HL-60 (cell line): Measurements from ENCODE around the gene JAKMIP1.

Experiments
- DNase-seq, 2 experiments: peaks; one replicate each; pipeline ENCODE4 v3.0.0-alpha.2; 2010 to 2020; ENCODE audit warnings: low read depth in 1 of 2, low spot score in 1 of 2
- H3K27ac ChIP-seq: fragments of 250-450 bp; sonication (Bioruptor Pico); replicated peaks from 2 replicates; pipeline ENCODE4 v1.5.1; 2020; ENCODE audit warnings: mild to moderate bottlenecking, moderate library complexity
- H3K27me3 ChIP-seq: fragments of 250-450 bp; sonication (Bioruptor Pico); 2 replicates; pipeline ENCODE4 v1.5.1; 2021; ENCODE audit warnings: mild to moderate bottlenecking, moderate library complexity; ENCODE audit not compliant: insufficient read depth, poor library complexity, severe bottlenecking
- H3K4me3 ChIP-seq: replicated peaks from 2 replicates; pipeline ENCODE4 v1.5.1; 2011; ENCODE audit warnings: mild to moderate bottlenecking, control low read depth, low read length; ENCODE audit not compliant: insufficient read depth
- GABPA ChIP-seq: IDR thresholded peaks from 2 replicates; pipeline ENCODE4 v1.6.1; 2012; ENCODE audit warnings: low read depth
- POLR2AphosphoS5 ChIP-seq: IDR thresholded peaks from 2 replicates; pipeline ENCODE4 v1.6.1; 2012; ENCODE audit warnings: low read depth
- SPI1 ChIP-seq: IDR thresholded peaks from 2 replicates; pipeline ENCODE4 v1.6.1; 2012; ENCODE audit warnings: low read depth, mild to moderate bottlenecking, borderline replicate concordance
- TF ChIP-seq, protein P1 (sequence below): IDR thresholded peaks from 2 replicates; pipeline ENCODE4 v1.6.1; 2012; ENCODE audit warnings: low read depth; ENCODE audit not compliant: insufficient replicate concordance
- TF ChIP-seq, protein P2 (sequence below): IDR thresholded peaks from one replicate; pipeline ENCODE4 v1.5.1; 2011; ENCODE audit warnings: low read length, control low read depth, inconsistent platforms; ENCODE audit not compliant: insufficient read depth

JAKMIP1 gene

DNA sequence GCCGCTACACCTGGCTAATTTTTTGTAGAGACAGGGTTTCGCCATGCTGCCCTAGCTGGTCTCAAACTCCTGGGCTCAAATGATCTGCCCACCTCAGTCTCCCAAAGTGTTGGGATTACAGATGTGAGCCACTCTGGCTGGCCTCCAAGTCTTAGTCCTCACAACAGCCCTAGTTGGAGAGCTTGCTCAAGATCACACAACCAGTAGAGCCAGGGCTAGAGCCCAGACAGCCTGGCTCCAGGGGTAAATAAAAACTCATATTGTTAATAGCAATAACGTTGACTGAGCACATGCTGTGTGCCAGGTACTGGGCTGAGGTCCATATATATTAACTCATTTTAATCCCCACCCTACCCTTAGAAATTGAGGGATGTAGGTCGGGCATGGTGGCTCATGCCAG is 7.3 kb upstream of the JAKMIP1 start:
- DNase-seq: no peak
- no peaks in the 10 kb centered on the region for H3K27me3 ChIP-seq
- no peak overlapping the region for H3K4me3 ChIP-seq
- H3K27ac ChIP-seq: no peak overlapping the region
- TF ChIP-seq POLR2AphosphoS5 (no peak), SPI1 (no peak), GABPA (no peak)
- TF ChIP-seq, protein P1, sequence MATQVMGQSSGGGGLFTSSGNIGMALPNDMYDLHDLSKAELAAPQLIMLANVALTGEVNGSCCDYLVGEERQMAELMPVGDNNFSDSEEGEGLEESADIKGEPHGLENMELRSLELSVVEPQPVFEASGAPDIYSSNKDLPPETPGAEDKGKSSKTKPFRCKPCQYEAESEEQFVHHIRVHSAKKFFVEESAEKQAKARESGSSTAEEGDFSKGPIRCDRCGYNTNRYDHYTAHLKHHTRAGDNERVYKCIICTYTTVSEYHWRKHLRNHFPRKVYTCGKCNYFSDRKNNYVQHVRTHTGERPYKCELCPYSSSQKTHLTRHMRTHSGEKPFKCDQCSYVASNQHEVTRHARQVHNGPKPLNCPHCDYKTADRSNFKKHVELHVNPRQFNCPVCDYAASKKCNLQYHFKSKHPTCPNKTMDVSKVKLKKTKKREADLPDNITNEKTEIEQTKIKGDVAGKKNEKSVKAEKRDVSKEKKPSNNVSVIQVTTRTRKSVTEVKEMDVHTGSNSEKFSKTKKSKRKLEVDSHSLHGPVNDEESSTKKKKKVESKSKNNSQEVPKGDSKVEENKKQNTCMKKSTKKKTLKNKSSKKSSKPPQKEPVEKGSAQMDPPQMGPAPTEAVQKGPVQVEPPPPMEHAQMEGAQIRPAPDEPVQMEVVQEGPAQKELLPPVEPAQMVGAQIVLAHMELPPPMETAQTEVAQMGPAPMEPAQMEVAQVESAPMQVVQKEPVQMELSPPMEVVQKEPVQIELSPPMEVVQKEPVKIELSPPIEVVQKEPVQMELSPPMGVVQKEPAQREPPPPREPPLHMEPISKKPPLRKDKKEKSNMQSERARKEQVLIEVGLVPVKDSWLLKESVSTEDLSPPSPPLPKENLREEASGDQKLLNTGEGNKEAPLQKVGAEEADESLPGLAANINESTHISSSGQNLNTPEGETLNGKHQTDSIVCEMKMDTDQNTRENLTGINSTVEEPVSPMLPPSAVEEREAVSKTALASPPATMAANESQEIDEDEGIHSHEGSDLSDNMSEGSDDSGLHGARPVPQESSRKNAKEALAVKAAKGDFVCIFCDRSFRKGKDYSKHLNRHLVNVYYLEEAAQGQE: no peak
- TF ChIP-seq, protein P2, sequence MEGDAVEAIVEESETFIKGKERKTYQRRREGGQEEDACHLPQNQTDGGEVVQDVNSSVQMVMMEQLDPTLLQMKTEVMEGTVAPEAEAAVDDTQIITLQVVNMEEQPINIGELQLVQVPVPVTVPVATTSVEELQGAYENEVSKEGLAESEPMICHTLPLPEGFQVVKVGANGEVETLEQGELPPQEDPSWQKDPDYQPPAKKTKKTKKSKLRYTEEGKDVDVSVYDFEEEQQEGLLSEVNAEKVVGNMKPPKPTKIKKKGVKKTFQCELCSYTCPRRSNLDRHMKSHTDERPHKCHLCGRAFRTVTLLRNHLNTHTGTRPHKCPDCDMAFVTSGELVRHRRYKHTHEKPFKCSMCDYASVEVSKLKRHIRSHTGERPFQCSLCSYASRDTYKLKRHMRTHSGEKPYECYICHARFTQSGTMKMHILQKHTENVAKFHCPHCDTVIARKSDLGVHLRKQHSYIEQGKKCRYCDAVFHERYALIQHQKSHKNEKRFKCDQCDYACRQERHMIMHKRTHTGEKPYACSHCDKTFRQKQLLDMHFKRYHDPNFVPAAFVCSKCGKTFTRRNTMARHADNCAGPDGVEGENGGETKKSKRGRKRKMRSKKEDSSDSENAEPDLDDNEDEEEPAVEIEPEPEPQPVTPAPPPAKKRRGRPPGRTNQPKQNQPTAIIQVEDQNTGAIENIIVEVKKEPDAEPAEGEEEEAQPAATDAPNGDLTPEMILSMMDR: no peak

DNA sequence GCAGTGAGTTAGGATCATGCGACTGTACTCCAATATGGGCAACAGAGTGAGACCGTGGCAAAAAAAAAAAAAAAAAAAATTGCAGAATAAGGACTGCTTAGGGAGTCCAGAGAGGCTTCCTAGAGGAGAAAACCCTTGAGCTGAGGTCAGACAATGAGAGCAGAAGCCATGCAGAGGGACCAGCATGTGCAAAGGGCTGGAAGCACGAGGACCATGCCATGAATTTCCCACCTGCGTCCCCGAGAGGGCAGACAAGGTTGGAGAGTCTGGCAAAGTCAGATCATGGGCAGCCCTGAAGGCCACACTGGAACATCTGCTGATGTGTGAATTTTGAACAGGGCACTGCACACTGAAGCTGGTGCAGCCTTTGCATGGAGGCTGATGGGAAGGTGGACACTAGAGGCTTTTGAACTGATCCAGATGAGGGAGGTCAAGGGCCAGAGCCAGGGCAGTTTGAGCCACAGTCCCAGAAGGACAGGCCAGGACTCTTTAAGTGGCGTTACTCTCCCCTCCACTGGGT is 6.5 kb upstream of the JAKMIP1 start:
- no peak overlapping the region for H3K27ac ChIP-seq
- TF ChIP-seq, protein P2: no peak
- TF ChIP-seq SPI1 (no peak), POLR2AphosphoS5 (no peak), GABPA (no peak)
- TF ChIP-seq, protein P1: no peak
- no peaks in the 10 kb centered on the region for H3K27me3 ChIP-seq
- H3K4me3 ChIP-seq: no peak overlapping the region
- DNase-seq: no peak

DNA sequence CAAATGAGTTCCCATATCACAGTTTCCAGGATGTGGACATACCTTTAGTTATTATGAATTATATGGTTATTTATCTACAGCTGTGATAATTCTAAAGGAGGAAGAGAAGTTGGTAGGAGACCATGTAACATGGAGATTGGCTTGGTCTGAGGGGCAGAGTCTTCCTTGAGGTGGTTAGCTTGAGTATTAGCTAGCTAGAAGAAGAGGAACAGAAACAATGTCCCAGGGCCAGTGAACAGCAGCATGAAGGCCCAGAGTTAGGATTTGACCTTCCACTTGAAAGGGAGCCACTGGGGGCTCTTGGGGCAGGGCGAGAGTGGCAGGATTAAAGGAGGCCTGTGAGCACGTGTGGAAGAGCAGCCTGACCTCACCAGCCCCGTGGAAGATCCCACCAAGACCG is 5.6 kb upstream of the JAKMIP1 start:
- Histone ChIP-seq H3K27me3 (peaks cover under 1% of the 10 kb centered on the region), H3K27ac (no peak overlapping the region), H3K4me3 (no peak overlapping the region)
- no peak for DNase-seq
- no peak for TF ChIP-seq SPI1
- TF ChIP-seq, protein P1: no peak
- TF ChIP-seq, protein P2: no peak
- no peak for TF ChIP-seq POLR2AphosphoS5
- no peak for TF ChIP-seq GABPA
